ENCODE results near the gene EPB41L1.

The EPB41L1 gene

DNA sequence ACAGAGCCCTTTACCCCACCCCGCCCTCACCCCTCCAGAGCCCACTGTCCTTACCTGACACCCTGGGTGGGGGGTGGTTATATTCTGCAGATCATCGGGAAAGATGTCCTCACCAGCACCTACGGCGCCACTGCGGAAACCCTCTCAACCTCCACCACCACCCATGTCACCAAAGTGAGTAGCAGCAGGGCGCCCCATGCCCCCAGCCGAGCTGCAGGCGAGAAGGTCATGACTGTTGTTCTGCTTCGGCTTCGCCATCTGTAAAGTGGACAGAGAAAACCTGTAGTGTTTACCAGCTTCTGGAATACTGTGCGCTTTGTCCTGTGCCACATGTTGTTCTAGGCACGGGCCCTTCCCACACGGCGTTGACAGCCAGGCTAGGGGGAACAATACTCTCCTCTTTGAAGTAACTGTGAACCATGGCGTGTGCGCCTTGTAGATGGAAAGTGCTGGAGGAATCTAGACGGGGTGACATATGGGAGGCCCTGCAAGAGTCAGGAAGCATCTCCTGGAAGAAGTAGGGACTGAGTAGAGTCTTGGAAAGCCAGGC, 65.2 kb downstream of the EPB41L1 start:
- H3K4me3 Mint-ChIP-seq, result no peak overlapping the region

DNA sequence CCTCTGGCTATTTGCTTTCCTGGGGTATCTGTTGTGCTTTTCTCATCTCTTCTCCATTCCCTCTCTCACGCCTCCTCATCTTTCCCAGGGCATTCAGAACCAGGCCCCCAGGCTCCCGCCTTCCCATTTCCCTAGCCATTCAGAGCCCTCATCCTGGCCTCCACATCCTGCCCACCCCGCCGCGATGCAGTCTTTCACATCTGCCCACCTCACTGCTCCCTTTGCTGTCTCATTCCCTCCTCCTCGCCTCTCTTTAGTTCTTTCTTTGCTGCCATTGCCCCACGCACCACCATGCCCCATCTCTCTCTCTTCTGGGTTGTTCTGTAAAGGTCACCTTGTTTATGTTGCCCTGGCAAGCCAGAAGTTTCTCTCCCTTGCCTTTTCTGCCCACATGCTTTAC, 71.1 kb downstream of the EPB41L1 start:
- no peak for DNase-seq (ENCODE audit: low spot score)
- Mint-ChIP-seq H3K27ac (no peak overlapping the region), H3K36me3 (ENCODE audit: low read depth) (no peaks in the 10 kb centered on the region), H3K27me3 (ENCODE audit: low read depth) (peaks cover 5% of the 10 kb centered on the region), H3K9me3 (no peaks in the 10 kb centered on the region), H3K4me1 (ENCODE audit: low read depth) (peaks cover 15% of the 10 kb centered on the region), H3K4me3 (no peak overlapping the region)

More for the DNA sequence above, 65.2 kb downstream of the EPB41L1 start:
- no peaks in the 10 kb centered on the region for H3K9me3 Mint-ChIP-seq
- no peaks in the 10 kb centered on the region for H3K27me3 Mint-ChIP-seq (ENCODE audit: low read depth)
- no peaks in the 10 kb centered on the region for H3K4me1 Mint-ChIP-seq (ENCODE audit: low read depth)
- no peak for DNase-seq (ENCODE audit: low spot score)
- no peaks in the 10 kb centered on the region for H3K36me3 Mint-ChIP-seq (ENCODE audit: low read depth)
- no peak overlapping the region for H3K27ac Mint-ChIP-seq

DNA sequence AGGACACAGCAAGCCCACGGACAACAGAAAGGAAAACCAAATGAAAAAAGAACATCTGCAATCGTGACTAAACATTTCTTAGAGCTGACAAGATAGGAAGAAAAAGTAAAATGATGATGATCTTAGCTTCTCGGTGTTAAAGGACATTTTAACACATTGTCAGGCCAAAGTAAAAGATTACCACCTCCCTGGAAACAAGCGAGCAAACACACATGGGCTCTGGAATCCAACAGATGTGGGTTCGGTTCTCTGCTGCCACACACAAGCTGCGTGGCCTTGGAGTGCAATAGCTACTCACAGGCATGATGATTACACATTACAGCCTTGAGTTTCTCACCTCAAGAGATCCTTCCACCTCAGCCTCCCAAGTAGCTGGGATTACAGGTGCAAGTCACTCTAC, 74.2 kb downstream of the EPB41L1 start:
- Mint-ChIP-seq H3K36me3 (ENCODE audit: low read depth) (no peaks in the 10 kb centered on the region), H3K4me3 (no peak overlapping the region), H3K27me3 (ENCODE audit: low read depth) (peaks cover 5% of the 10 kb centered on the region), H3K27ac (no peak overlapping the region), H3K4me1 (ENCODE audit: low read depth) (peaks cover 19% of the 10 kb centered on the region), H3K9me3 (no peaks in the 10 kb centered on the region)
- DNase-seq (ENCODE audit: low spot score), result no peak

DNA sequence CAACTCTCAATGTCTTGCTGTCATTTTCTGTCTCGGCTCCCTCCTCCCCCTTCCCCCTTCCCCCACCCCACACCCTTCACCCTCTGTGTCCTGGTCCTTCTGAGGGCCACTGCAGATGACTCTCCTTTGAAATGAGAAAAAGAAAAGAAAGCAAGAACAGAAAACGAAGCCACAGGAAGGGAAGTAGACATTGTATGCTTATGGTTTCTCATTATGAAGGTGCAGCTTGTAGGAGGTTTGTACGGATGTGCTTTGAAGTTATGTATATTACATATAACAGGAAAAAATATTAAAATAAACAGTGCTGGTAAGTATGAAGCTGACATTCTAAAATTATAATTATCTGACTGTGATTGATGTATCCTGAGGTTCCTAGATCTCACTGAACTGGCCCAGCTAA, 75.5 kb downstream of the EPB41L1 start:
- no peaks in the 10 kb centered on the region for H3K9me3 Mint-ChIP-seq
- H3K4me3 Mint-ChIP-seq, result no peak overlapping the region
- H3K36me3 Mint-ChIP-seq (ENCODE audit: low read depth), result no peaks in the 10 kb centered on the region
- no peak overlapping the region for H3K27ac Mint-ChIP-seq
- H3K27me3 Mint-ChIP-seq (ENCODE audit: low read depth), result peaks cover 5% of the 10 kb centered on the region
- DNase-seq (ENCODE audit: low spot score), result no peak
- H3K4me1 Mint-ChIP-seq (ENCODE audit: low read depth), result peaks cover 19% of the 10 kb centered on the region

DNA sequence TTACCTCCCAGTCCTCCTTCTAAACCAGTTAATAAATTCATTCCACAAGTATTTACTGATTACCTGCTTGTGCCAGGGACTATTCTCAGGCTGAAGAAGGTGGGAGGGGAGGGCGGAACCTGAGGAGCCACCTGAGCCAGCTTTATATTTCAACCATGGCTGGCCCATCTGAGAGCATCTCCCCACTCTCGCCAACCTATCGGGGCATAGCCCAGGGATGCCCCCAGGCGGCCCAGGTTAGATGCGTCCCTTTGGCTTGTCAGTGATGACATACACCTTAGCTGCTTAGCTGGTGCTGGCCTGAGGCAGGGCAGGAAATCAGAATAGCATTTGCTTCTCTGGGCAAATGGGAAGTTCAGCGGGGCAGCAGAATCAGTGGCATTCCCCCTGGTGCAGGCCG, 76.8 kb downstream of the EPB41L1 start:
- Mint-ChIP-seq H3K27ac (no peak overlapping the region), H3K4me3 (no peak overlapping the region), H3K27me3 (ENCODE audit: low read depth) (peaks cover 5% of the 10 kb centered on the region), H3K9me3 (no peaks in the 10 kb centered on the region), H3K4me1 (ENCODE audit: low read depth) (peaks cover 23% of the 10 kb centered on the region), H3K36me3 (ENCODE audit: low read depth) (no peaks in the 10 kb centered on the region)
- DNase-seq (ENCODE audit: low spot score), result no peak

DNA sequence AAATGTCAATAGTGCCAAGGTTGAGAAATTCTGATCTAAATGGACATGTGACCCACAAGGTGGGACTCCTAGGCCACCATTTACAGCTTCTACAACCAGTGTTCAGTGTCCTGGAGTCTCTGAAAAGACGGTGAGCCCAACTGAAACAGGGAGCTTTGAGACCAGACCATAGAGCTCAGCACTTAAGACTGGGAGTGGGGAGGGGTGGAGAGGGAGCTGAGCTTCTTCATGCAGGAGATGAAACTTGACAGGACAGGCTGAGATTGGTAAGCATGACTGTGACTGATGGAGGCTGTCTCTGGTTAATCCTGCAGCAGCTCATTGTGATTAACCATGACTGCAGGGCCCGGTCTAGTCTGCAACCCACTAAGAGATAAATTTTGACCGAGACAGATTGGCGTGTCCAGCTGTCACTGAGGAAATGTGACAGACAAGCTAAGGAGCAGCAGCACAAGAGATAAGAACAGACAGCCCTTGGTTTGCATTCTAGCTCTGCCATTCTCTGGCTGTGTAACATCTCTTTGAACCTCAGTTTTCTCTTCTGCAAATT, 80.3 kb downstream of the EPB41L1 start:
- no peaks in the 10 kb centered on the region for H3K9me3 Mint-ChIP-seq
- H3K4me1 Mint-ChIP-seq (ENCODE audit: low read depth), result peaks cover 33% of the 10 kb centered on the region
- H3K4me3 Mint-ChIP-seq, result no peak overlapping the region
- H3K27me3 Mint-ChIP-seq (ENCODE audit: low read depth), result no peaks in the 10 kb centered on the region
- H3K27ac Mint-ChIP-seq, result no peak overlapping the region
- H3K36me3 Mint-ChIP-seq (ENCODE audit: low read depth), result no peaks in the 10 kb centered on the region
- no peak for DNase-seq (ENCODE audit: low spot score)

DNA sequence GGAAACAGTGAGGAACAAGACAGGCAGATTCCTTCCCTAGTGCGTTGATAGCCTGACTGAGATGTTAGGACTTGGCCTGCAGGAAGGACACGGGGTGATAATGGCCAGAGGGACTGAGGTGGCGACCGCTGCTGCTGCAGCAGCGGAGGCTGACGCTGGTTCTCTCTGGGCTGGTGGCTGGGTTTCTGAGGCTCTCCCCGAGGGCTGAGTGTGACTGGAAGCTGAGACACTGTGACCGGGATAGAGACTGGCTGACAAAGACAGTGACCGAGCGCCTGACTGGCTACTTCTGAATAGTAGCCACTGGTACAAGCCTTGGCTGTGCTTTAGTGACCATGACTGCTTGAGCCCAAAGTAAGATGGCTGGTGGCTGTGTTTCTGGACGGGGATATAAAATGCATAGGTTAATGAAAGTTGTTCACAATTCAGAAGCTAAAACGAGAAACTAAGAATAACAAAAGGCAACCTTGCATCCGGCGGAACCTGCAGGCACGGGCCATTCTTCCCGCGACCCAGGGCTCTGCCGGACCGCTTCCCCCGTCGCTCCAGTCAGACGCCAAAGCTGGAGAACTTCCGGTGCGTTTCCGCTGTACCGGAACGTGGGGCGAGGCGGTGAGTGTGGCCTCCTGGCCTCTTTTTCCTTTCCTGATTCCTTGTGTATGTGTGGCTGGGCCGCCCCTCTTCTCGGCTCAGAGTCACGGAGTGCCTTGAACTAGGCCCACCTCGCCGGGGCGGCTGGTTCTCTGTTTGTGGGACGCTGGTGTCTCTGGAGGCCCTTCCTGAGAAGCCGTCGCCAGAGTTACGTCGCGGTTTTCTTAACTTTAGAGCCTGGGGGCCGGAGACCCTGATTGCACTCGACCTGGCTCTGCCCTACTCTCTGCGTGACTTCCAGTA, 81.6 kb downstream of the EPB41L1 start, which contains the start of gene AAR2:
TSS of gene AAR2 (plus strand) at position 587 of the 894 bp plus-strand sequence. CDS start 3,391 bp downstream, outside the sequence.
- Mint-ChIP-seq H3K9me3 (no peaks in the 10 kb centered on the region), H3K27ac (peak within 1 kb of the TSS; percentile 92), H3K27me3 (ENCODE audit: low read depth) (no peaks in the 10 kb centered on the region), H3K4me3 (peak within 1 kb of the TSS; percentile 84), H3K4me1 (ENCODE audit: low read depth) (peaks cover 22% of the 10 kb centered on the region), H3K36me3 (ENCODE audit: low read depth) (peaks cover 9% of the 10 kb centered on the region)
- DNase-seq (ENCODE audit: low spot score), result peak; percentile 75

DNA sequence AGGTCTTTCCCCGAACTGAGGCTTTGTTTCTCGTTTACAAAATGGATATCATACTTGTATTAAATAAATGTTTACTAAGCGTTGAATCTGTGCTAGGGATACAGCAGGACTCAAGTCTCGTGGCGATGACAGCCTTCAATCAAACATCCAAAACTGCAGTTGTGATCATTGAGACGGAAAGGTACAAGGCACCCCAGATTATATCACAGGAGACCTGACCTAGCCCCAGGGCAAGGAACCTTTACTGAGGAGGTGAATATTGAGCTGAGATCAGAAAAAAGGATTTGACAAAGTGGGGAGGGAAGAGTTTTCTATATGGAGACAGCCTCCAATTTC, 82.2 kb downstream of the EPB41L1 start:
- Mint-ChIP-seq H3K4me1 (ENCODE audit: low read depth) (peaks cover 22% of the 10 kb centered on the region), H3K27me3 (ENCODE audit: low read depth) (no peaks in the 10 kb centered on the region)
- DNase-seq (ENCODE audit: low spot score), result no peak

DNA sequence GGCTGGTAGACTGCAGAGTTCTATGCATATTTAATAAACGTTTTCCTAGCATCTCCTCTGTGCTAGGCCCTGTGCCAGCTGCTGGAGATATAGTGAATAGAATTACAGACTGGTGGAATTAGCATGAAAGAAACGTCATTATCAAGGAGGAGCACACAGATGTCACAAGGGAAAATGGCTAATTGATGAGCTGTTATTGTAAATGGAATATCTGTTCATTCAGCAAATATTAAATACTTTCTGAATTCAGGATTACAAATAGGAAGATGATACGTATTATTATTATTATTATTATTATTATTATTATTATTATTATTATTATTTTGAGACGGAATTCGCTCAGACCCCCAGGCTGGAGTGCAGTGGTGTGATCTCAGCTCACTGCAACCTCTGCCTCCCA, 82.9 kb downstream of the EPB41L1 start:
- no peak for DNase-seq (ENCODE audit: low spot score)
- H3K27ac Mint-ChIP-seq, result peak overlapping the region; percentile 92
- no peaks in the 10 kb centered on the region for H3K9me3 Mint-ChIP-seq
- H3K4me1 Mint-ChIP-seq (ENCODE audit: low read depth), result peaks cover 22% of the 10 kb centered on the region
- peak overlapping the region; percentile 84 for H3K4me3 Mint-ChIP-seq
- H3K27me3 Mint-ChIP-seq (ENCODE audit: low read depth), result no peaks in the 10 kb centered on the region
- H3K36me3 Mint-ChIP-seq (ENCODE audit: low read depth), result peaks cover 12% of the 10 kb centered on the region

More for the DNA sequence above, 82.2 kb downstream of the EPB41L1 start:
- Mint-ChIP-seq H3K9me3 (no peaks in the 10 kb centered on the region), H3K4me3 (peak overlapping the region; percentile 84), H3K27ac (peak overlapping the region; percentile 92), H3K36me3 (ENCODE audit: low read depth) (peaks cover 12% of the 10 kb centered on the region)

DNA sequence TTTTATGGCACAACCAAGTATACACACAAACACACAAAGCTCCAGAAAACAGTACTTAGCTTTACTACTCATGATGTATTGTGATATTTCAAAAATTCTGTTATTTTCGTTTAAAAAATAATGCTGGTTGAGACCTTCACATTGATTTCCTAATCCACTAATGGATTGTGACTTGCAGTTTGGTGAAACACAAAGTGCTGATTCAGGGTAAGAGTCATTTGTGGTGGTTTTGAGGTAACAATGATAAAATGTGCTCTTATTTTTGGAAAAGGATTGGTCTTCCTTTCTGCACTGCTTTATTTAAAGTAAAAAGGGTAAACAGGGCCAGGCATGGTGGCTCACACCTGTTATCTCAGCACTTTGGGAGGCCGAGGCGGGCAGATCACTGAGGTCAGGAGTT, 83.6 kb downstream of the EPB41L1 start:
- H3K27ac Mint-ChIP-seq, result no peak overlapping the region
- peaks cover 22% of the 10 kb centered on the region for H3K4me1 Mint-ChIP-seq (ENCODE audit: low read depth)
- H3K36me3 Mint-ChIP-seq (ENCODE audit: low read depth), result peaks cover 12% of the 10 kb centered on the region
- no peaks in the 10 kb centered on the region for H3K9me3 Mint-ChIP-seq
- no peak for DNase-seq (ENCODE audit: low spot score)
- H3K4me3 Mint-ChIP-seq, result peak overlapping the region; percentile 55
- no peaks in the 10 kb centered on the region for H3K27me3 Mint-ChIP-seq (ENCODE audit: low read depth)

DNA sequence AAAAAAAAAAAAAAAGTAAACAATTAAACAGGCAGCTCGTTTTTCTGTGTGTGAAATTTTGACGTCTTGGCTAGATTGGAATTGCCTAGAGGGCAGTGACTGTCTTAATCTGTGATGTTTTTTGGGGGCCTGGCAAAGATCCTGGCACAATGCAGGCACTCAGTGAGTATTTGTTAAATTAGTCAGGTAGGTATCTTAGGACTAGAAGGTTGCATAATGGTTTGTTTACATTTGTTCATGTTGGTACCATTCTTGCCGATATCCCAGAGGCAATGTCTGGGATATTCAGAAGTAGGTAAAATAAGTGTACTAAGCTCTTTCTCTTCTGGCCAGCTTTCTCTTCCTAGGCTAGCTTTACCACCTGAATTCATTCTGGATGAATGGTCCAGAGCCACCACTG, 84.2 kb downstream of the EPB41L1 start:
- Mint-ChIP-seq H3K27me3 (ENCODE audit: low read depth) (no peaks in the 10 kb centered on the region), H3K36me3 (ENCODE audit: low read depth) (peaks cover 16% of the 10 kb centered on the region), H3K4me3 (peak overlapping the region; percentile 51), H3K4me1 (ENCODE audit: low read depth) (peaks cover 22% of the 10 kb centered on the region), H3K9me3 (no peaks in the 10 kb centered on the region), H3K27ac (peak overlapping the region; percentile 45)
- no peak for DNase-seq (ENCODE audit: low spot score)

DNA sequence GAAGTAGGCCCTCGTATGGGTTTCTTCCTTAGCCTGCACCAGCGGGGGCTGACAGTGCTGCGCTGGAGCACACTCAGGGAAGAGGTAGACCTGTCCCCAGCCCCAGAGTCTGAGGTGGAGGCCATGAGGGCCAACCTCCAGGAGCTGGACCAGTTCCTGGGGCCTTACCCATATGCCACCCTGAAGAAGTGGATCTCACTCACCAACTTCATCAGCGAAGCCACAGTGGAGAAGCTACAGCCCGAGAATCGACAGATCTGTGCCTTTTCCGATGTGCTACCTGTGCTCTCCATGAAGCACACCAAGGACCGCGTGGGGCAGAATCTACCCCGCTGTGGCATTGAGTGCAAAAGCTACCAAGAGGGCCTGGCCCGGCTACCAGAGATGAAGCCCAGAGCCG, 85.5 kb downstream of the EPB41L1 start:
- DNase-seq (ENCODE audit: low spot score), result no peak
- Mint-ChIP-seq H3K27me3 (ENCODE audit: low read depth) (no peaks in the 10 kb centered on the region), H3K4me1 (ENCODE audit: low read depth) (peaks cover 22% of the 10 kb centered on the region), H3K36me3 (ENCODE audit: low read depth) (peaks cover 24% of the 10 kb centered on the region), H3K27ac (no peak overlapping the region), H3K9me3 (no peaks in the 10 kb centered on the region), H3K4me3 (no peak overlapping the region)

DNA sequence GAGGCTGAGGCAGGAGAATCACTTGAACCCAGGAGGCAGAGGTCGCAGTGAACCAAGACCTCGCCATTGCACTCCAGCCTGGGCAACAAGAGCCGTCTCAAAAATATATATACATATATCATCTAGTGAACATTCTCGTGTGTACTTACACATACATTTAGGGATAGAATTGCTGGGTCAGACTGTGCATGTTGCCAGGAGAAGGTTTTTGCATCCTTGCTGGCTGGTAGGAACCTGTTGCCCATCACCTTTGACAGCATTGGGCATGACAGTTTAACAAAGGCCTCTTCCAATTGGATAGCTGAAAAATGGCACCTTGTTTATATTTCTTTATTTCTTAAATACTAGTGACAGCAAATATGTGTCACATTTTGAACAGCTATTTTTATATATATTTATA, 87.1 kb downstream of the EPB41L1 start:
- Mint-ChIP-seq H3K4me3 (no peak overlapping the region), H3K27me3 (ENCODE audit: low read depth) (no peaks in the 10 kb centered on the region), H3K36me3 (ENCODE audit: low read depth) (peaks cover 32% of the 10 kb centered on the region), H3K27ac (no peak overlapping the region), H3K4me1 (ENCODE audit: low read depth) (peaks cover 19% of the 10 kb centered on the region), H3K9me3 (no peaks in the 10 kb centered on the region)
- DNase-seq (ENCODE audit: low spot score), result no peak

DNA sequence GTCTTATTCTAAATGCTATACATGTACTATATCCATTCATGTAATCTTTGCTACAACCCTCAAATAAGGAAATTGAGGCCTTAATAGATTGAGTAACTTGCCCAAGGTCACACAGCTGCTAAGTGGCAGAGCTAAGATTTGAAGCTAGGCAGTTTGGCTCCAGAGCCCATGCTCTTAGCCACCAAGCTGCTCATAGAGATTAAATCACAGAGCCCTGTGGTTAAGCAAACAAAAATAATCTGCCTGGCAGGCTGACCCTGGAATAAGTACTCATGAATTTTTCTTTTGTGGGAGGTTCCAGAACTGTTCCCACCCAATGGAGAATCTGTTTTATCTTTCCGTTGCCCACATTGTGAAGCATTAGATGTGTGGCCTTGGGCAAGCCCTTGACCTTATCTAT, 89.2 kb downstream of the EPB41L1 start:
- no peak for DNase-seq (ENCODE audit: low spot score)
- Mint-ChIP-seq H3K9me3 (no peaks in the 10 kb centered on the region), H3K27ac (no peak overlapping the region), H3K4me3 (no peak overlapping the region), H3K36me3 (ENCODE audit: low read depth) (peaks cover 45% of the 10 kb centered on the region), H3K4me1 (ENCODE audit: low read depth) (peaks cover 8% of the 10 kb centered on the region), H3K27me3 (ENCODE audit: low read depth) (no peaks in the 10 kb centered on the region)

Measured in T-helper 2 cell treated with Interferon-gamma antibody and Interleukin-4, amounts not matched to agents 5 μg/mL and 100 μg/mL, for 36 hours (primary cell).